Small intestine (tissue), 7 donors: ENCODE results near the gene SYT8. TPM values are rescaled to one million over a fixed set of nuclear protein-coding genes. Genes with fewer than 3 reads are reported as not detected.

Experiments
- DNase-seq, 2 donors: peaks; one replicate each; pipeline versions ENCODE4 v3.0.0 to v3.0.0-alpha.2; 2013
- FAIRE-seq: peaks from 2 replicates; lab custom pipeline; 2012; peaks lifted over from hg19 to GRCh38; lab: Jason Lieb, UNC
- H3K27ac ChIP-seq, 3 donors: one replicate each; pipeline ENCODE4 v1.5.1; 2013; ENCODE audit warnings: low read length in 2 of 3, mild to moderate bottlenecking in 2 of 3, control low read depth in 1 of 3, inconsistent platforms in 1 of 3, low read depth in 1 of 3, moderate library complexity in 1 of 3
- H3K27me3 ChIP-seq, 3 donors: one replicate each; pipeline ENCODE4 v1.6.1; 2013; ENCODE audit warnings: low read length in 3 of 3, inconsistent platforms in 1 of 3; ENCODE audit not compliant: control insufficient read depth in 3 of 3, insufficient read depth in 3 of 3
- H3K36me3 ChIP-seq, 3 donors: one replicate each; pipeline ENCODE4 v1.6.1; 2013; ENCODE audit warnings: low read length in 3 of 3, inconsistent platforms in 1 of 3, low read depth in 1 of 3, mild to moderate bottlenecking in 1 of 3, moderate library complexity in 1 of 3; ENCODE audit not compliant: control insufficient read depth in 3 of 3, insufficient read depth in 2 of 3
- H3K4me1 ChIP-seq, 3 donors: one replicate each; pipeline ENCODE4 v1.6.1; 2013; ENCODE audit warnings: low read length in 2 of 3, inconsistent platforms in 1 of 3, low read depth in 1 of 3, mild to moderate bottlenecking in 1 of 3, moderate library complexity in 1 of 3; ENCODE audit not compliant: control insufficient read depth in 3 of 3, insufficient read depth in 2 of 3
- H3K4me3 ChIP-seq, 3 donors: one replicate each; pipeline ENCODE4 v1.5.1; 2013; ENCODE audit warnings: low read length in 3 of 3, control low read depth in 1 of 3, inconsistent platforms in 1 of 3, low read depth in 1 of 3, mild to moderate bottlenecking in 1 of 3, moderate library complexity in 1 of 3
- H3K9me3 ChIP-seq, 2 donors: one replicate each; pipeline ENCODE4 v1.6.1; 2013; ENCODE audit warnings: low read depth in 1 of 2, low read length in 1 of 2; ENCODE audit not compliant: control insufficient read depth in 2 of 2, insufficient read depth in 1 of 2
- WGBS, 3 donors: extraction: QIAGEN DNeasy Blood & Tissue Kit; methylation state at CpG; one replicate each; pipeline ENCODE4 v1.1.7; 2013; 5-methylcytosine and 5-hydroxymethylcytosine counted together
- polyA plus RNA-seq, 4 donors: library from polyadenylated mRNA; stranded (reverse) in 3 of 4; unstranded in 1 of 4; fragments of 200-250 nt in 3 of 4; fragments of 120-200 nt in 1 of 4; gene quantifications; one replicate each; pipeline versions ENCODE4 v1.2.1 to v1.2.3, GENCODE V29; 2013
- donor health status: healthy with polysubstance abuse.
- donor health status: control.
- donor health status: control.
- donor health status: Bipolar disorder and iron deficiency.
- donor health status: healthy.

The SYT8 gene
- polyA plus RNA-seq, 4 donors, result 3.1 to 46.5 (median 24.2) TPM

DNA sequence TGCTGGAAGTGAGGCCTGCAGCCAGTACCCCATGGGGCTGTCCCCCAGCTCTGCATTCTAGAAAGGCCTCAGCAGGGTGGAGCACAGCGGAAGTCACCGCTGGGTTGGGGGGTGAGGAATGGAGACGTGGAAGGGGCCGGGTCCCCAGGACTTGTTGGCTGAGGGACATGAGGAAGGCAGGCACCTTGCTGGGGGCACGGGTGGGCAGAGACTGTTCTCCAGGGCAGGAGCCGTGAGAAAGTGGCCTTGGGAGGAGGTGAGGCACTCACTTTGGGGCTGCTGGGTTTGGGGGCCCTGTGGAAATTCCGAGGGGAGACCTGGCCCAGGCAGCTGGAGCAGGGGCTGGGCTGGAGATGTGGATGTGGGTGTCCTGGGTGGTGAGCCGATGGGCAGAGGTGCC is 9.0 kb downstream of the SYT8 start:
- 86 to 89% (median 87%) methylated on average over 7 to 8 of the region's 8 CpGs for WGBS, 3 donors
- no peaks in the 10 kb centered on the region for H3K9me3 ChIP-seq
- H3K4me3 ChIP-seq, result no peak overlapping the region
- FAIRE-seq, result no peak
- peak overlapping the region in 1 of 3 donors; percentile 46 for H3K27ac ChIP-seq
- DNase-seq, result no peak
- H3K27me3 ChIP-seq, result no peaks in the 10 kb centered on the region
- H3K4me1 ChIP-seq, result peaks cover 0 to 9% (median 5%) of the 10 kb centered on the region in 3 donors
- no peaks in the 10 kb centered on the region for H3K36me3 ChIP-seq

DNA sequence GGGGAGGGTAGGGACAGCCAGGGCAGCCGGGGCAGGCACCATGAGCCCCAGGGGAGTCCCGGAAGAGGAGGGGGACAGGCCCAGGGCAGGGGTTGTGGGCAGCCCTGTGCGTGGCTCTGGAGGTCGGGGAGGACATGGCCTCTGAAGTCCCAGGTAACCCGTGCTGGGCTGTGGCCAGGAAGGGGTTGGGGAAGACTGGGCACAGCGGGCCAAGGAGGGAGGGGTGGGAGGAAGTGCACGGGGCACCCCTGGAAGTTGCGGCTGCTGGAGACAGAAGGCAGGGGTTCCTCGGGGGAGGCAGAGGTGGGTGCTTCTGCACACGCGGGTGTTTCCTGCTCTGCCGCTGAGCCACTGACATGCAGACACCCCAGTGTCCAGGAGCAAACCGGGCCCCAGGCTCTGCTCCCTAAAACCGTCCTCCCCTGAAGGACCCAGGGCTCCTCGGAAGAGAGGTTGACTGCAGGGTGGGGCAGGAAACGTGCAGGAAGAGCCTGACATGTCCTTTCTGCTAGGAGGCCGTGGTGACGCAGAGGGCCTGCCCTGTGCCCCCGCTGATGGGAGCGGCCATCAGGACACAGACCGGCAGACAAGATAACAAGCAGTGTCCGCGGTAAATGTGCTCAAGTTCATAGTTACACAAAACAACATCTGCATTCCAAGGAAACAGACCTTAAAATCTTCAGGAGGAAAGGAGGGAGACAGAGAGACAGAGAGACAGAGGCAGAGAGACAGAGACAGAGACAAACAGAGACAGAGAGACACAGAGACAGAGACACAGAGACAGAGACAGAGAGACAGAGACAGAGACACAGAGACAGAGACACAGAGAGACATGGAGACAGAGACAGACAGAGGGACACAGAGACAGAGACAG is 9.7 kb downstream of the SYT8 start:
- Histone ChIP-seq H3K27me3 (no peaks in the 10 kb centered on the region), H3K9me3 (no peaks in the 10 kb centered on the region), H3K4me1 (peaks cover 0 to 9% (median 5%) of the 10 kb centered on the region in 3 donors), H3K4me3 (no peak overlapping the region), H3K27ac (peak overlapping the region in 2 of 3 donors; percentile 46 to 52), H3K36me3 (no peaks in the 10 kb centered on the region)
- WGBS, 3 donors, result 21 to 37% (median 23%) methylated on average over 23 of the region's 23 CpGs
- DNase-seq (peak; percentile 62 to 77), FAIRE-seq (no peak)

DNA sequence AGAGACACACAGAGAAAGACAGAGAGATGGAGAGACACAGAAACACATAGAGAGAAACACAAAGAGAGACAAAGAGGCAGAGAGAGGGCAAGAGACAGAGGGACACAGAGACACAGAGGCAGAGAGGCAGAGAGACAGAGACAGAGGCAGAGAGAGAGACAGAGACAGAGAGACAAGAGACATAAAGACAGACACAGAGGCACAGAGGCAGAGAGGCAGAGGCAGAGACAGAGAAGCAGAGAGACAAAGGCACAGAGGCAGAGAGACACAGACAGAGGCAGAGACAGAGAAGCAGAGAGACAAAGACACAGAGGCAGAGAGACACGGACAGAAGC is 10.3 kb downstream of the SYT8 start:
- Histone ChIP-seq H3K9me3 (no peaks in the 10 kb centered on the region), H3K36me3 (no peaks in the 10 kb centered on the region), H3K27me3 (no peaks in the 10 kb centered on the region), H3K4me3 (no peak overlapping the region), H3K4me1 (peaks cover 0 to 9% (median 5%) of the 10 kb centered on the region in 3 donors), H3K27ac (peak overlapping the region in 2 of 3 donors; percentile 10 to 52)
- FAIRE-seq, result no peak
- DNase-seq, result no peak
- 43 to 87% (median 55%) methylated on average over 1 of the region's 1 CpG for WGBS, 3 donors

DNA sequence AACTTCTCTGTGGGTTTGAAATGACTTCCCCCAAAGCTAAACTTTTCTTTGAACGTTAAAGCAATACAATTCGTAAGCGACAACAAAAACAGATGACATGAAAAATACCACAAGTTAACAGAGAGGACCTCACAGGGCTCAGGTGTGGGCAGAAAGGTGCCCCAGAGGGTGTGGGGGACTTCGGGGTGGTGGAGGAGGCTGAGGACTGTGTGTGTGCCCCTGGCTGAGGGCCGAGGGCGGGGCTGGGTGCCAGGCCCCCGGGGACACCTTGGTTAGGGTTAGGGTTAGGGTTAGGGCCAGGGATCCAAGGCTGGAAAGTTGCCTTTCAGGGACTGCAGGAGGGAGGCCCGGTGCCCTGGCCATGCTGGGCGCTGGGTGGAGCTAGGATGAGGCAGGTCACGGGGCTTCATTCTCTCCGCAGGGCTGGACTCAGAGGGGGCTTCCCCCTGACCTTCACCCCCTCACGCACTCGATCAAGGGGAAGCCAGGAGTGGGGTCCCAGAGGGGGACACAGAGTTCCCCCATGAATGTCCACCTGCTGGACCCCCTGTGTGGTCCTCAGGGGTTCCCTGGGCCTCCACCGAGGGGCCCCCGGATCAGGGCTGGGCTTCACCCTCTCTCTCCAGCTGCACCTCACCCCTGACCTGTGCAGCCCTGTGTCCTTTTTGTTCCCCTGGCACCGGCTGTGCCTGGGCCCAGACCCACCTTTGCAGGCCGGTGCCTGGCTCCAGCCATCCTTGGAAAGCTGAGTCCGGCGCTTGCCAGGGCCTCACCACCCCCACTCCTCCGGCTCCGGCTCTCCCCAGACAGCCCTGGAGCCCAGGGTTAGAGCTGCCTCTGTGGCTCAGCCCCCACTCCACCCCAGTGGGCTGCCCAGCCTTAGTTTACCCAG is 11.0 kb downstream of the SYT8 start:
- no peaks in the 10 kb centered on the region for H3K27me3 ChIP-seq
- no peak for DNase-seq
- H3K9me3 ChIP-seq, result no peaks in the 10 kb centered on the region
- peaks cover 0 to 9% (median 5%) of the 10 kb centered on the region in 3 donors for H3K4me1 ChIP-seq
- 64 to 80% (median 64%) methylated on average over 15 to 21 of the region's 21 CpGs for WGBS, 3 donors
- no peak overlapping the region for H3K4me3 ChIP-seq
- no peak for FAIRE-seq
- H3K27ac ChIP-seq, result peak overlapping the region in 1 of 3 donors; percentile 10
- no peaks in the 10 kb centered on the region for H3K36me3 ChIP-seq

DNA sequence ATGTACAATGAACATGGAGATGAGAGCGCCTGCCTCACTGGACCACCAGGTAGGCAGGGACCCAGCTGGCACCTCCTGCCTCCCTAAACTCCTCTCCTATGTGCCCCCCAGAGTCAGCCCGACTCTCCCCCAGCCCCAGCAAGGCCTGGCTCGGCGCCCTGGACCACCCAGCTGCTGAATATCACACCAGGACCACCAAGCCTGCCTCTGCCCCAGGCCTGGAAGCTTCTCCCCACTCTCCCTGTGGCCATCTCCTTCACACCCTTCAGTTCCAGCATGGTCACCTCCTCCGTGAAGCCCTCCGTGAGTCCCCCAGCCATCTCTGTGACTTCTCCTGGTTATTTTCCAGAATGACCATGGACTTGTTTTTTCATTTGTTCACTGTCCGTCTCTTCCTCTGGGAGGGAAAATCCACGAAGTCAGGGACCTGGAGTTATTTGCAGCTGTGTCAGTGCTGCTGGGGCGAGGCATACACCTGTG is 11.7 kb downstream of the SYT8 start:
- 83 to 91% (median 86%) methylated on average over 9 of the region's 9 CpGs for WGBS, 3 donors
- peaks cover 0 to 9% (median 5%) of the 10 kb centered on the region in 3 donors for H3K4me1 ChIP-seq
- no peak overlapping the region for H3K27ac ChIP-seq
- H3K27me3 ChIP-seq, result no peaks in the 10 kb centered on the region
- FAIRE-seq (no peak), DNase-seq (no peak)
- no peaks in the 10 kb centered on the region for H3K9me3 ChIP-seq
- H3K4me3 ChIP-seq, result no peak overlapping the region
- no peaks in the 10 kb centered on the region for H3K36me3 ChIP-seq

DNA sequence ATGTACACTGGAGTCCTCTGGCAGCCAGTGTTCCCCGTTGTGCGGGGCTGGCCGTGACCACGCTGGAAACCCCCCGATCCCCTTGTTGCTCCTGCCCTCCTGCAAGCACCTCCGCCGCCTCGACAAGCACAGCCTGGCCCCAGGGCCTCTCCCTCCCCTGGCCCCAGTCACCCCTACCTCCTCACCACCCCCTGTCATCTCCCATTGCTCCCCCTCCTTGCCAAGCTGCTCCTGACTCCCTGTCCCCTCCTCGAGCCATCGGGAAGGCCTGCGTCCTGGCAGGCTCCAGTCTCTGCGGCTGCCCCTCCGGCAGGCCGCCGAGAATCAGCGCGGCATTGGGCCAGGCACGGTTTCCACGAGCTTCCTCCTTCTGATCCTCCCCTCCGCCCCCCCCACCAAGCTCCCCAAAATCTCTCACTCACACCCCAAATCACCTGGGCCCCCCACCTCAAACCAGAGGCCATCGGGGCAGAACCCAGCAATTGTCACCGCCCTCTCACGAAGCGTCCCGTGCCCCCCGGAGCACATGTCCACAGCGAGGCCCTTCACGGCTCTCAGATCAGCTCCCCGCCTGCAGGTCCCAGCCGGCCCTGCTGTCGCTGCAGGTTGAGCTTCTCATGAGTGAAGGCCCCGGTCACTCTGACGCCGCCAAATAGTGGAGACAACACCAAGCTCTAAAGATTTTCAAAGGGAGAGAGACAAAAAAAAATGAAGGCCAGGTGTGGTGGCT is 12.4 kb downstream of the SYT8 start:
- H3K4me3 ChIP-seq, result no peak overlapping the region
- no peaks in the 10 kb centered on the region for H3K9me3 ChIP-seq
- WGBS, 3 donors, result 90 to 93% (median 90%) methylated on average over 32 to 34 of the region's 34 CpGs
- H3K36me3 ChIP-seq, result no peaks in the 10 kb centered on the region
- H3K27ac ChIP-seq, result no peak overlapping the region
- H3K4me1 ChIP-seq, result peaks cover 2 to 9% (median 5%) of the 10 kb centered on the region in 3 donors
- DNase-seq (no peak), FAIRE-seq (no peak)
- no peaks in the 10 kb centered on the region for H3K27me3 ChIP-seq

DNA sequence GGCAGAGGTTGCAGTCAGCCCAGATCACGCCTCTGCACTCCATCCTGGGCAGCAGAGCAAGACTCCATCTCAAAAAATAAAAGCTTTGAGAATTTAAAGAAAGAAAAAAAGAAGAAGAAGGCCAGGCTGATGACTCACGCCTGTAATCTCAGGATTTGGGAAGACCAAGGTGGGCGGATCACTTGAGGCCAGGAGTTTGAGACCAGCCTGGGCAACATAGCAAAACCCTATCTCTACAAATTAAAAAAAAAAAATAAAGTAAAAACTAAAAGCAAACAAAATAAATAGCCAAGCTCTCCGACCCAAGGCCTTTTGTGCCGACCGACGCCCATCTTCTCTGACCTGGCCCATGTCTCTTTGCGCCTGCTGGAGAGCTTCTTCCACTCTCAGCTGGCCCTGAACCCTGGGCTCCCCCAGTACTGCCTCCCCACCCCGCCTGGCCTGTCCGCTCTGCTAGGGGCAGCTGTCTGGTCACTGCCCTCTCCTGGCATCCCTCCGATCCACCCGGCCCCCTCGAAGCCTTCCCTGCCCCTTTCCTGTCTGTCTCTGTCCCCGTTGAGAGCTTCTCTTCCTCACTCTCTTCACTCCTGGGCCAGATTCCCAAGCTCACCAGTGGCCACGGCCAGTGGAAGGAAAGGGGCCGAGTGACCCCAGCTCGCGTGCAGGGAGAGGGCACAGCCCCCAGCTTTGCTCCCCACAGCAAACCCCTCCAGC is 13.3 kb downstream of the SYT8 start:
- no peak for FAIRE-seq
- H3K36me3 ChIP-seq, result no peaks in the 10 kb centered on the region
- no peaks in the 10 kb centered on the region for H3K27me3 ChIP-seq
- no peak overlapping the region for H3K27ac ChIP-seq
- no peak for DNase-seq
- WGBS, 3 donors, result 75 to 84% (median 81%) methylated on average over 18 of the region's 18 CpGs
- H3K4me1 ChIP-seq, result peaks cover 2 to 9% (median 5%) of the 10 kb centered on the region in 3 donors
- no peak overlapping the region for H3K4me3 ChIP-seq
- no peaks in the 10 kb centered on the region for H3K9me3 ChIP-seq
